GM23338 (cell line): ENCODE data around the gene SPECC1L. TPM values are rescaled to one million over a fixed set of nuclear protein-coding genes. Genes with fewer than 3 reads are reported as not detected.

Source experiments
- ATAC-seq: fragments of 200-7000 bp; cut with Tn5 transposase; 3 replicates; pipeline ENCODE4 v1.9.1; 2020
- DNase-seq: peaks from one replicate; pipeline ENCODE4 v3.0.0-alpha.2; 2015; ENCODE audit warnings: low spot score
- H2AFZ ChIP-seq: fragments of 200-600 bp; sonication (generic); 2 replicates; pipeline ENCODE4 v1.8.0; 2016; ENCODE audit warnings: antibody characterized with exemption, mild to moderate bottlenecking, moderate library complexity
- H3F3A ChIP-seq: fragments of 200-600 bp; sonication (generic); replicated peaks from 2 replicates; pipeline ENCODE4 v1.8.0; 2017; ENCODE audit warnings: antibody characterized with exemption, mixed run types, low read depth
- H3K27ac ChIP-seq: fragments of 200-600 bp; sonication (generic); 2 replicates; pipeline ENCODE4 v1.6.1; 2016; ENCODE audit warnings: low read depth
- H3K27me3 ChIP-seq: fragments of 200-600 bp; sonication (generic); 2 replicates; pipeline ENCODE4 v1.8.0; 2016; ENCODE audit warnings: mild to moderate bottlenecking, mixed run types, moderate library complexity; ENCODE audit not compliant: insufficient read depth
- H3K36me3 ChIP-seq: fragments of 200-600 bp; sonication (generic); 2 replicates; pipeline ENCODE4 v1.8.0; 2016; ENCODE audit warnings: mild to moderate bottlenecking; ENCODE audit not compliant: insufficient read depth
- H3K4me1 ChIP-seq: fragments of 200-600 bp; sonication (generic); 2 replicates; pipeline ENCODE4 v1.8.0; 2016; ENCODE audit warnings: mild to moderate bottlenecking, moderate library complexity; ENCODE audit not compliant: insufficient read depth
- H3K4me2 ChIP-seq: fragments of 200-600 bp; sonication (generic); 2 replicates; pipeline ENCODE4 v1.7.1; 2017; ENCODE audit warnings: mixed run types
- H3K4me3 ChIP-seq: fragments of 200-600 bp; sonication (generic); 2 replicates; pipeline ENCODE4 v1.6.1; 2016; ENCODE audit warnings: mixed run types
- H3K79me2 ChIP-seq: fragments of 200-600 bp; sonication (generic); replicated peaks from 2 replicates; pipeline ENCODE4 v1.8.0; 2017; ENCODE audit warnings: mild to moderate bottlenecking; ENCODE audit not compliant: insufficient read depth
- H3K9me2 ChIP-seq: fragments of 200-600 bp; sonication (generic); 2 replicates; pipeline ENCODE4 v1.8.0; 2017; ENCODE audit not compliant: insufficient read depth
- H4K20me1 ChIP-seq: fragments of 200-600 bp; sonication (generic); replicated peaks from 2 replicates; pipeline ENCODE4 v1.8.0; 2017; ENCODE audit warnings: mild to moderate bottlenecking; ENCODE audit not compliant: insufficient read depth
- H3K27ac Mint-ChIP-seq: 2 replicates; pipeline ENCODE4 v1.8.0; 2020; ENCODE audit warnings: inconsistent platforms, mild to moderate bottlenecking, moderate library complexity, mixed read lengths
- H3K27me3 Mint-ChIP-seq: 3 replicates; pipeline ENCODE4 v1.8.0; 2022; ENCODE audit warnings: low read depth, mild to moderate bottlenecking, moderate library complexity, mixed read lengths, inconsistent platforms; ENCODE audit not compliant: insufficient read depth, poor library complexity
- H3K36me3 Mint-ChIP-seq: 3 replicates; pipeline ENCODE4 v1.8.0; 2021; ENCODE audit warnings: low read depth, mild to moderate bottlenecking, inconsistent platforms, moderate library complexity, mixed read lengths
- H3K4me1 Mint-ChIP-seq: 3 replicates; pipeline ENCODE4 v1.8.0; 2020; ENCODE audit warnings: mild to moderate bottlenecking, inconsistent platforms, mixed read lengths
- H3K4me3 Mint-ChIP-seq: 3 replicates; pipeline ENCODE4 v1.8.0; 2021; ENCODE audit warnings: moderate library complexity, mild to moderate bottlenecking, inconsistent platforms, mixed read lengths
- H3K9me3 Mint-ChIP-seq: 3 replicates; pipeline ENCODE4 v1.8.0; 2020; ENCODE audit warnings: moderate library complexity, mild to moderate bottlenecking, inconsistent platforms, mixed read lengths
- CREB1 ChIP-seq: fragments of 250-450 bp; sonication (Bioruptor Pico); IDR thresholded peaks from 2 replicates; pipeline ENCODE4 v1.5.0; 2020; ENCODE audit warnings: low read depth, mild to moderate bottlenecking, moderate library complexity
- CTCF ChIP-seq, 2 experiments: fragments of 200-600 bp in 1 of 2; sonication (generic) in 1 of 2; conservative IDR thresholded peaks; 2 replicates each; pipeline versions ENCODE4 v1.5.1 to v1.6.1; 2016 to 2017; ENCODE audit warnings: antibody characterized with exemption in 2 of 2, low read depth in 2 of 2, mild to moderate bottlenecking in 2 of 2, moderate library complexity in 1 of 2
- EZH2 ChIP-seq: fragments of 200-600 bp; sonication (generic); IDR thresholded peaks from one replicate; pipeline ENCODE4 v1.8.0; 2017; ENCODE audit warnings: antibody characterized with exemption, mild to moderate bottlenecking, low read depth; ENCODE audit not compliant: unreplicated experiment
- EZH2phosphoT487 ChIP-seq: fragments of 200-600 bp; sonication (generic); IDR thresholded peaks from one replicate; pipeline ENCODE4 v1.8.1; 2018; ENCODE audit warnings: antibody characterized with exemption; ENCODE audit not compliant: unreplicated experiment
- JUNB ChIP-seq: IDR thresholded peaks from one replicate; pipeline ENCODE4 v1.6.1; 2016; ENCODE audit warnings: antibody characterized with exemption; ENCODE audit not compliant: unreplicated experiment
- NANOG ChIP-seq: IDR thresholded peaks from 2 replicates; pipeline ENCODE4 v1.6.1; 2016; ENCODE audit warnings: antibody characterized with exemption, borderline replicate concordance
- POLR2AphosphoS5 ChIP-seq: IDR thresholded peaks from 2 replicates; pipeline ENCODE4 v1.6.1; 2016; ENCODE audit warnings: antibody characterized with exemption, low read depth
- REST ChIP-seq: IDR thresholded peaks from one replicate; pipeline ENCODE4 v1.6.1; 2018; ENCODE audit warnings: antibody characterized with exemption; ENCODE audit not compliant: unreplicated experiment
- STAT1 ChIP-seq: IDR thresholded peaks from one replicate; pipeline ENCODE4 v1.6.1; 2016; ENCODE audit warnings: antibody characterized with exemption; ENCODE audit not compliant: unreplicated experiment
- ZNF114 ChIP-seq: fragments of 250-450 bp; sonication (Bioruptor Pico); IDR thresholded peaks from 2 replicates; pipeline ENCODE4 v1.5.0; 2020; ENCODE audit warnings: mild to moderate bottlenecking, moderate library complexity
- ZNF331 ChIP-seq: fragments of 250-450 bp; sonication (Bioruptor Pico); IDR thresholded peaks from 2 replicates; pipeline ENCODE4 v1.5.0; 2020; ENCODE audit warnings: low read depth, mild to moderate bottlenecking, moderate library complexity
- polyA plus RNA-seq: library from polyadenylated mRNA; unstranded; fragments of >200 nt; fragmentation: Nextera tagmentation; extraction: Ambion mirVana; gene quantifications from 2 replicates; pipeline ENCODE4 v1.2.1, GENCODE V29; 2016
- total RNA-seq: library from RNA; depleted of rRNA; stranded (reverse); fragments of >200 nt; shearing (Covaris generic); gene quantifications from 2 replicates; pipeline ENCODE4 v1.2.3, GENCODE V29; 2014
- TF ChIP-seq, protein P1 (sequence below): IDR thresholded peaks from 2 replicates; pipeline ENCODE4 v1.6.1; 2016; ENCODE audit warnings: antibody characterized with exemption
- TF ChIP-seq, protein P2 (sequence below): fragments of 250-450 bp; sonication (Bioruptor Pico); IDR thresholded peaks from 2 replicates; pipeline ENCODE4 v1.5.0; 2020; ENCODE audit warnings: mild to moderate bottlenecking, moderate library complexity

Gene SPECC1L
- total and polyA plus RNA-seq, 2 experiments from 2014 or later, result 24.3 to 44.7 TPM

- Histone ChIP-seq H3K4me1 (no peaks in the 10 kb centered on the region; the same call in 1 of the 2 replicates), H4K20me1 (peaks cover 3% of the 10 kb centered on the region), H3K9me2 (no peaks in the 10 kb centered on the region), H3F3A (no peaks in the 10 kb centered on the region), H3K79me2 (no peaks in the 10 kb centered on the region), H2AFZ (no peak overlapping the region), H3K27me3 (no peaks in the 10 kb centered on the region), H3K4me3 (no peak overlapping the region), H3K4me2 (no peak overlapping the region), H3K36me3 (no peaks in the 10 kb centered on the region), H3K27ac (no peak overlapping the region)
- Mint-ChIP-seq H3K36me3 (peaks cover 13% of the 10 kb centered on the region; the same call in 2 of the 3 replicates), H3K27ac (no peak overlapping the region), H3K9me3 (no peaks in the 10 kb centered on the region), H3K27me3 (no peaks in the 10 kb centered on the region), H3K4me1 (no peaks in the 10 kb centered on the region), H3K4me3 (no peak overlapping the region)
- ATAC-seq (no peak), DNase-seq (no peak)
- TF ChIP-seq JUNB (no peak), NANOG (no peak), STAT1 (no peak), REST (no peak), EZH2phosphoT487 (no peak), ZNF331 (CRISPR knock-in tag) (no peak), CTCF (conservative IDR thresholded peaks at IDR 0.05; ENCODE audit: low read depth in 2 of 2) (no peak), ZNF114 (CRISPR knock-in tag) (no peak), EZH2 (no peak), POLR2AphosphoS5 (no peak), CREB1 (CRISPR knock-in tag) (no peak)
- TF ChIP-seq, protein P1, sequence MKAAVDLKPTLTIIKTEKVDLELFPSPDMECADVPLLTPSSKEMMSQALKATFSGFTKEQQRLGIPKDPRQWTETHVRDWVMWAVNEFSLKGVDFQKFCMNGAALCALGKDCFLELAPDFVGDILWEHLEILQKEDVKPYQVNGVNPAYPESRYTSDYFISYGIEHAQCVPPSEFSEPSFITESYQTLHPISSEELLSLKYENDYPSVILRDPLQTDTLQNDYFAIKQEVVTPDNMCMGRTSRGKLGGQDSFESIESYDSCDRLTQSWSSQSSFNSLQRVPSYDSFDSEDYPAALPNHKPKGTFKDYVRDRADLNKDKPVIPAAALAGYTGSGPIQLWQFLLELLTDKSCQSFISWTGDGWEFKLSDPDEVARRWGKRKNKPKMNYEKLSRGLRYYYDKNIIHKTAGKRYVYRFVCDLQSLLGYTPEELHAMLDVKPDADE, result no peak
- TF ChIP-seq, protein P2, sequence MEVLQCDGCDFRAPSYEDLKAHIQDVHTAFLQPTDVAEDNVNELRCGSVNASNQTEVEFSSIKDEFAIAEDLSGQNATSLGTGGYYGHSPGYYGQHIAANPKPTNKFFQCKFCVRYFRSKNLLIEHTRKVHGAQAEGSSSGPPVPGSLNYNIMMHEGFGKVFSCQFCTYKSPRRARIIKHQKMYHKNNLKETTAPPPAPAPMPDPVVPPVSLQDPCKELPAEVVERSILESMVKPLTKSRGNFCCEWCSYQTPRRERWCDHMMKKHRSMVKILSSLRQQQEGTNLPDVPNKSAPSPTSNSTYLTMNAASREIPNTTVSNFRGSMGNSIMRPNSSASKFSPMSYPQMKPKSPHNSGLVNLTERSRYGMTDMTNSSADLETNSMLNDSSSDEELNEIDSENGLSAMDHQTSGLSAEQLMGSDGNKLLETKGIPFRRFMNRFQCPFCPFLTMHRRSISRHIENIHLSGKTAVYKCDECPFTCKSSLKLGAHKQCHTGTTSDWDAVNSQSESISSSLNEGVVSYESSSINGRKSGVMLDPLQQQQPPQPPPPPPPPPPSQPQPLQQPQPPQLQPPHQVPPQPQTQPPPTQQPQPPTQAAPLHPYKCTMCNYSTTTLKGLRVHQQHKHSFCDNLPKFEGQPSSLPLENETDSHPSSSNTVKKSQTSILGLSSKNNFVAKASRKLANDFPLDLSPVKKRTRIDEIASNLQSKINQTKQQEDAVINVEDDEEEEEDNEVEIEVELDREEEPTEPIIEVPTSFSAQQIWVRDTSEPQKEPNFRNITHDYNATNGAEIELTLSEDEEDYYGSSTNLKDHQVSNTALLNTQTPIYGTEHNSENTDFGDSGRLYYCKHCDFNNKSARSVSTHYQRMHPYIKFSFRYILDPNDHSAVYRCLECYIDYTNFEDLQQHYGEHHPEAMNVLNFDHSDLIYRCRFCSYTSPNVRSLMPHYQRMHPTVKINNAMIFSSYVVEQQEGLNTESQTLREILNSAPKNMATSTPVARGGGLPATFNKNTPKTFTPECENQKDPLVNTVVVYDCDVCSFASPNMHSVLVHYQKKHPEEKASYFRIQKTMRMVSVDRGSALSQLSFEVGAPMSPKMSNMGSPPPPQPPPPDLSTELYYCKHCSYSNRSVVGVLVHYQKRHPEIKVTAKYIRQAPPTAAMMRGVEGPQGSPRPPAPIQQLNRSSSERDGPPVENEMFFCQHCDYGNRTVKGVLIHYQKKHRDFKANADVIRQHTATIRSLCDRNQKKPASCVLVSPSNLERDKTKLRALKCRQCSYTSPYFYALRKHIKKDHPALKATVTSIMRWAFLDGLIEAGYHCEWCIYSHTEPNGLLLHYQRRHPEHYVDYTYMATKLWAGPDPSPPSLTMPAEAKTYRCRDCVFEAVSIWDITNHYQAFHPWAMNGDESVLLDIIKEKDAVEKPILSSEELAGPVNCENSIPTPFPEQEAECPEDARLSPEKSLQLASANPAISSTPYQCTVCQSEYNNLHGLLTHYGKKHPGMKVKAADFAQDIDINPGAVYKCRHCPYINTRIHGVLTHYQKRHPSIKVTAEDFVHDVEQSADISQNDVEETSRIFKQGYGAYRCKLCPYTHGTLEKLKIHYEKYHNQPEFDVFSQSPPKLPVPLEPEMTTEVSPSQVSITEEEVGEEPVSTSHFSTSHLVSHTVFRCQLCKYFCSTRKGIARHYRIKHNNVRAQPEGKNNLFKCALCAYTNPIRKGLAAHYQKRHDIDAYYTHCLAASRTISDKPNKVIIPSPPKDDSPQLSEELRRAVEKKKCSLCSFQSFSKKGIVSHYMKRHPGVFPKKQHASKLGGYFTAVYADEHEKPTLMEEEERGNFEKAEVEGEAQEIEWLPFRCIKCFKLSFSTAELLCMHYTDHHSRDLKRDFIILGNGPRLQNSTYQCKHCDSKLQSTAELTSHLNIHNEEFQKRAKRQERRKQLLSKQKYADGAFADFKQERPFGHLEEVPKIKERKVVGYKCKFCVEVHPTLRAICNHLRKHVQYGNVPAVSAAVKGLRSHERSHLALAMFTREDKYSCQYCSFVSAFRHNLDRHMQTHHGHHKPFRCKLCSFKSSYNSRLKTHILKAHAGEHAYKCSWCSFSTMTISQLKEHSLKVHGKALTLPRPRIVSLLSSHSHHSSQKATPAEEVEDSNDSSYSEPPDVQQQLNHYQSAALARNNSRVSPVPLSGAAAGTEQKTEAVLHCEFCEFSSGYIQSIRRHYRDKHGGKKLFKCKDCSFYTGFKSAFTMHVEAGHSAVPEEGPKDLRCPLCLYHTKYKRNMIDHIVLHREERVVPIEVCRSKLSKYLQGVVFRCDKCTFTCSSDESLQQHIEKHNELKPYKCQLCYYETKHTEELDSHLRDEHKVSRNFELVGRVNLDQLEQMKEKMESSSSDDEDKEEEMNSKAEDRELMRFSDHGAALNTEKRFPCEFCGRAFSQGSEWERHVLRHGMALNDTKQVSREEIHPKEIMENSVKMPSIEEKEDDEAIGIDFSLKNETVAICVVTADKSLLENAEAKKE (CRISPR knock-in tag), result no peak
These were observed 121.7 kb downstream of the SPECC1L start for GRCh38 chr22:24392218-24392931.
